ENCODE measurements around the gene ACP4.
"Not testable (repeated sequence)": the region's sequence is repeated elsewhere in the genome, so short reads cannot be mapped to it uniquely, and the experiment has no call there.

Gene ACP4

GRCh38 chr19:50790396-50790795 is at the start of gene ACP4:
ACP4 (plus strand) TSS chr19:50790415; CDS start chr19:50790415, 0 bp downstream.
- TF ChIP-seq CTCF (conservative IDR thresholded peaks at IDR 0.05; ENCODE audit: low read depth), result no peak
- H3K27ac ChIP-seq, result no peak within 1 kb of the TSS
- ChIA-PET CTCF (interaction anchor here (0.6 kb wide), 1 partner anchor 227 kb away, joined by 4 read pairs; no protein-coding TSS in a partner anchor), POLR2A (ENCODE audit: low non-redundant PET) (no interaction called here)
- no peak for DNase-seq (ENCODE audit: low spot score)

GRCh38 chr19:50741179-50741933 is 48.9 kb upstream of the ACP4 start:
- CTCF ChIA-PET, result interaction anchor here (1.8 kb wide), 1 partner anchor 19 kb away, joined by 4 read pairs; no protein-coding TSS in a partner anchor
- no peak for DNase-seq (ENCODE audit: low spot score)
- TF ChIP-seq CTCF (conservative IDR thresholded peaks at IDR 0.05; ENCODE audit: low read depth), result no peak

GRCh38 chr19:50743537-50743936 is 46.7 kb upstream of the ACP4 start:
- CTCF ChIA-PET, result no interaction called here
- no peak for DNase-seq (ENCODE audit: low spot score)
- no peak for TF ChIP-seq CTCF (conservative IDR thresholded peaks at IDR 0.05; ENCODE audit: low read depth)
- POLR2A ChIA-PET (ENCODE audit: low non-redundant PET), result no interaction called here
- H3K27ac ChIP-seq, result no peak overlapping the region

More at GRCh38 chr19:50741179-50741933, 48.9 kb upstream of the ACP4 start:
- POLR2A ChIA-PET (ENCODE audit: low non-redundant PET), result no interaction called here
- no peak overlapping the region for H3K27ac ChIP-seq

GRCh38 chr19:50745221-50745620 is 45.0 kb upstream of the ACP4 start:
- ChIA-PET CTCF (interaction anchor here (0.6 kb wide), 1 partner anchor 26 kb away, joined by 4 read pairs; no protein-coding TSS in a partner anchor), POLR2A (ENCODE audit: low non-redundant PET) (no interaction called here)
- no peak for DNase-seq (ENCODE audit: low spot score)
- no peak for TF ChIP-seq CTCF (conservative IDR thresholded peaks at IDR 0.05; ENCODE audit: low read depth)
- no peak overlapping the region for H3K27ac ChIP-seq

GRCh38 chr19:50747141-50747540 is 43.1 kb upstream of the ACP4 start:
- CTCF ChIA-PET, result interaction anchor here (0.6 kb wide), 1 partner anchor 600 kb away, joined by 4 read pairs; no protein-coding TSS in a partner anchor
- POLR2A ChIA-PET (ENCODE audit: low non-redundant PET); H3K27ac ChIP-seq; DNase-seq (ENCODE audit: low spot score): not testable (repeated sequence)

- TF ChIP-seq CTCF (conservative IDR thresholded peaks at IDR 0.05; ENCODE audit: low read depth), result no peak
- no peak overlapping the region for H3K27ac ChIP-seq
- ChIA-PET POLR2A (ENCODE audit: low non-redundant PET) (no interaction called here), CTCF (interaction anchor here (0.6 kb wide), 1 partner anchor 30 kb away, joined by 4 read pairs; no protein-coding TSS in a partner anchor)
- no peak for DNase-seq (ENCODE audit: low spot score)
Measured at GRCh38 chr19:50749490-50749889, 40.7 kb upstream of the ACP4 start.

GRCh38 chr19:50750010-50750409 is 40.2 kb upstream of the ACP4 start:
- CTCF ChIA-PET, result interaction anchor here (0.6 kb wide), 1 partner anchor 14 kb away, joined by 3 read pairs; no protein-coding TSS in a partner anchor
- no peak overlapping the region for H3K27ac ChIP-seq
- POLR2A ChIA-PET (ENCODE audit: low non-redundant PET), result no interaction called here
- TF ChIP-seq CTCF (conservative IDR thresholded peaks at IDR 0.05; ENCODE audit: low read depth), result no peak
- DNase-seq (ENCODE audit: low spot score), result no peak

Data from RWPE1 (cell line).